ENCODE measurements around the gene S100A11. TPM values are rescaled to one million over a fixed set of nuclear protein-coding genes. Genes with fewer than 3 reads are reported as not detected.

The S100A11 gene
- total RNA-seq, 1 donor from 2014 or later, result 1.6 TPM

- DNase-seq (ENCODE audit: low spot score in 2 of 2) (no peak), FAIRE-seq (no peak)
These were observed 5.2 kb upstream of the S100A11 start for GRCh38 chr1:152042030-152042429.

- no peak for DNase-seq (ENCODE audit: low spot score in 2 of 2)
- no peak for FAIRE-seq
These were observed 3.1 kb upstream of the S100A11 start for GRCh38 chr1:152039886-152040285.

GRCh38 chr1:152039461-152039860 is 2.7 kb upstream of the S100A11 start:
- FAIRE-seq (no peak), DNase-seq (ENCODE audit: low spot score in 2 of 2) (no peak)

DNA sequence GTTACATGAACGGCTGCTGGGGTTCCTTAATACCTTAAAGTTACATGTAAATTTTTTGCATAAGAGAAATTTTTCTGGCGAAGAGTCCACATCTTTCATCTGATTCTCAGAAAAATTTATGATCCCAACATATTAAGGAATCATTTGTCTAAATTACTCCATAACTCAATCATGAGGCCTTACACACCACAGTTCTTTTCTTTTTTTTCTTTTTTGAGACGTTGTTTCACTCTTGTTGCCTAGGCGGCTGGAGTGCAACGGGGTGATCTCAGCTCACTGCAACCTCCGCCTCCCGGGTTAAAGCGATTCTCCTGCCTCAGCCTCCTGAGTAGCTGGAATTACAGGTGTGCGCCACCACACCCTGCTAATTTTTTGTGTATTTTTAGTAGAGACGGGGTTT is 2.1 kb upstream of the S100A11 start:
- FAIRE-seq (no peak), DNase-seq (ENCODE audit: low spot score in 2 of 2) (no peak)

DNA sequence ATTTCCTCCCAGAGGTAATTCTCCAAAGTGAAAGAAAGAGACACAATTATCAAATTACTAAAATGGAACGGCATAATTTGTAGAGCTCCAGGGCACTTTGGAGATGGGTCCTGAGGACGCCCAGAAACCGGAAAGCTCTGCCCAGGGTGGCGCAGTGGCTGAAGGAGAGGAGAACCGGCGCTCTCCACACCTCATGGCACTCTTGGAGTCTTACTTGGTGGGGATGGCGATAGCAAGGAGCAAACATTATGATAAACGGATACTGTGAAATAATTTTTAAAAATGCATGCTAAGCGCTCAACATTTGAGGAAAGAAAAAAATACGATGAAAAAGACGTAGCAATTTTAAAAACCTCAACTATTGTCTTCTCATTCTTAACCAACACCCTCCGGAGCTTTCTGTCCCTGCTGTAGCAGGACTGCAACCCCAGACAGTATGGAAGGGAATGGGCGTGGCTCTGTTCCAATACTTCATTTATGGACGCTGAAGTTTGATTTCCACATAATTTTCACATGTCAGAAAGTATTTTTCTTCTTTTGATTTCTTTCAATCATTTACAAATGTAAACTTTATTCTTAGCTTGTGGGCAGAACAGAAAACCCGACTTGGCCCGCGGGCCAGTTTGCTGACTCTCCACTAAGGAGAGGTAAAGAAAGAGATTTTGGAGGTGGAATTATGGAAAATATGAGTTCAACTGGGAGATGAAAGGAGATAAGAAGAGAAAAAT is 1.1 kb downstream of the S100A11 start:
- no peak for FAIRE-seq
- DNase-seq (ENCODE audit: low spot score in 2 of 2), result no peak

GRCh38 chr1:152034654-152035538 is 1.9 kb downstream of the S100A11 start:
- DNase-seq (ENCODE audit: low spot score in 2 of 2) (no peak), FAIRE-seq (no peak)

DNA sequence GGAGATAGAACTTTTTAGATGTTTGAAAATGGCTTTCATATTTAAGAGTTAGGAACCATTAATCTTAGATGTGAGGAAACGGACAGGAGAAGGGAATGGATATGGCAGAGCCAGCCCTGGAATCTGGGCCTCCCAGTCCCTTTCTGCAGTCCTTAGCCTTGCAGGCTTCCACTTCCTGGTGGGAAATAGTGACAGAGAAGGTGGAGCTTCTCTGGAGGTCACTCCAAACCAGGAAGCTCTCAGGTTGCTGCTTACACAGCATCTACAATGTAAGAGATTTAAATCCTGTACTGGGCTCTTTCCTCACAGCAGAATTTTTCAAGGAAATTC is 2.5 kb downstream of the S100A11 start:
- FAIRE-seq, result no peak
- no peak for DNase-seq (ENCODE audit: low spot score in 2 of 2)

DNA sequence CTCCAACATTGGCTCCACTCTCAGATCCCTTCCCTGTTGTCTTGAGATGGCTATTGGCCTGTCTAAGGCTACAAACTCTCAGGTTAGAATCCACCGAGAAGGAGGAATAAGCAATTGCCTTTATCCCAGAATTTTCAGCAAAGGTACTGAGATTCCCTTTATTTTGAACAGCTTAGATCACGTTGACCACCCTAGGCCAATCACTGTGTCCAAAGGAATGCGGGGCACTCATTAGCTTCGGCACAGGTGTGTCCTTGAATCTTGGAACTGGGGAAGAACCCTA is 6.9 kb downstream of the S100A11 start:
- FAIRE-seq (no peak), DNase-seq (ENCODE audit: low spot score in 2 of 2) (no peak)

GRCh38 chr1:152029144-152029928 is 7.5 kb downstream of the S100A11 start:
- FAIRE-seq (no peak), DNase-seq (ENCODE audit: low spot score in 2 of 2) (no peak)

- FAIRE-seq, result no peak
- no peak for DNase-seq (ENCODE audit: low spot score in 2 of 2)
These were observed 9.9 kb downstream of the S100A11 start for GRCh38 chr1:152026895-152027294.

GRCh38 chr1:152024223-152024622 is 12.6 kb downstream of the S100A11 start:
- FAIRE-seq (no peak), DNase-seq (ENCODE audit: low spot score in 2 of 2) (no peak)

DNA sequence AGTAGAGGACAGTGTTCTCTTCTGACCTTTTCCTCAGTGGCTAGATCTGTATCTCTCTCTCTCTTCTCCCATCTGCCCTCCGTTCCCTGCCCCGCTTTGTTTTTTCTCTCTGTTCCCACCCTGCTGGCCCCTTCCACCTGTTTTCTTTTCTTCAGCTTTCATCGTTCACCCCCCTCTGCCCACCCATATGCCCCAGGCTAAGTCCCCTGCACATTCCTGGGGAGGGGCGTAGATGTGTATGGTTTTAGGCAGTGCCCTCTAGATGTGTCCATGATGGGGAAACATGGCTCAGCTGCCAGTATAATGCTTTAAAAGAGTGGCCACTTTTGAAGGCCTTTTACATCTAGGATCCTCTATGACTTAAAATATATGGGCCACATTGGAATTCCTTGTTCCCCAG is 13.6 kb downstream of the S100A11 start:
- DNase-seq (ENCODE audit: low spot score in 2 of 2) (no peak), FAIRE-seq (no peak)

DNA sequence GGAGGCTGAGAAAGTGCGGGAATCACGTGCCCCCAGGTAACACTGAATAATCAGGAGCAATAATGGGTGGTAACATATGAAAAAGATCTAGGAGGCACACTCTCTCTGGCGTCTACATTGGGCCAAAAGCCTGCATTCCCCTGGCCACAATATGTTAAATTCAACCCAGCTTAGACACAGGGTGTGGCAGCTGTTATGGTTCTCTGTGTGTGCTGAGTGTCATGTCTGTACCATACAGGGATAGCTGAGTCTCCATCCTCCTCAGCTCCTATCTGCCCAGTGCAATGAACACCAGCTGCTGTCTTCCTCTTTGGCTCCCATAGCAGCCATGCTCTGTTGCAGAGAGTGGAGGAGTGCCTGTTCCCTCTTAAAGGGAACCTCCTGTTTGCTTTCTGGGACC is 14.3 kb downstream of the S100A11 start:
- no peak for DNase-seq (ENCODE audit: low spot score in 2 of 2)
- FAIRE-seq, result no peak

DNA sequence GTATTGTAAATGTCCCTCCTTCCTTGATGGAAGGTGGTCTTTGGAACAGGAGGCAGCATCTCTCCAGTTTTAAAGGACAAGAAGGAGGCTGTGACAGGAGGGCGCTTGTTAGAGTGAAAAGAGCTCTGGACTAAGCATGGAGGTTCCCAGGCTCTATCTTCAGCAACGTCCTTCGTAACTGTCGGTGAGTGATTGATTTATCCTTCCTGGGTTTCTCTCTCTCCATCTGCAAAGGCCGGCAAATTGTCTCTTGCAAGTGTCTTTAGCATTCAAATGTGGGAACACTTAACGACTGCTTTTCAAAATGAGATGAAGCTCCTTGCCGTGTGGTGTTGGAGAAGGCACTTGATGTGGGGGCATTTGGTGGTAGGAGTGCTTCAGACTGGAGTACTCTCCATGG is 15.2 kb downstream of the S100A11 start:
- FAIRE-seq, result no peak

GRCh38 chr1:152020849-152021248 is 16.0 kb downstream of the S100A11 start:
- FAIRE-seq, result no peak
- no peak for DNase-seq (ENCODE audit: low spot score in 2 of 2)

More for the DNA sequence above, 15.2 kb downstream of the S100A11 start:
- no peak for DNase-seq (ENCODE audit: low spot score in 2 of 2)

GRCh38 chr1:152018537-152018936 is 18.3 kb downstream of the S100A11 start:
- FAIRE-seq, result no peak
- DNase-seq (ENCODE audit: low spot score in 2 of 2), result no peak

GRCh38 chr1:152015766-152016165 is 21.0 kb downstream of the S100A11 start:
- FAIRE-seq, result no peak

GRCh38 chr1:152014943-152015342 is 21.9 kb downstream of the S100A11 start:
- DNase-seq (ENCODE audit: low spot score in 2 of 2) (no peak), FAIRE-seq (no peak)

More at GRCh38 chr1:152015766-152016165, 21.0 kb downstream of the S100A11 start:
- no peak for DNase-seq (ENCODE audit: low spot score in 2 of 2)

GRCh38 chr1:152013664-152014237 is 23.1 kb downstream of the S100A11 start:
- FAIRE-seq (no peak), DNase-seq (ENCODE audit: low spot score in 2 of 2) (no peak)

GRCh38 chr1:152009691-152010090 is 27.1 kb downstream of the S100A11 start:
- no peak for FAIRE-seq
- no peak for DNase-seq (ENCODE audit: low spot score in 2 of 2)

GRCh38 chr1:152007047-152007446 is 29.8 kb downstream of the S100A11 start:
- DNase-seq (ENCODE audit: low spot score in 2 of 2) (no peak), FAIRE-seq (no peak)

All from frontal cortex (tissue), 4 donors.